LHCN-M2 (cell line): Measurements from ENCODE around the gene ZNF407. TPM values are rescaled to one million over a fixed set of nuclear protein-coding genes. Genes with fewer than 3 reads are reported as not detected.
"Not testable (repeated sequence)": the region's sequence is repeated elsewhere in the genome, so short reads cannot be mapped to it uniquely, and the experiment has no call there.

ENCODE experiments used
- DNase-seq: peaks from one replicate; pipeline ENCODE4 v3.0.0-alpha.2; 2012; ENCODE audit warnings: low read depth
- total RNA-seq: library from RNA; depleted of rRNA; stranded (reverse); fragments of >200 nt; gene quantifications from 2 replicates; pipeline ENCODE4 v1.2.3, GENCODE V29; 2014

Gene ZNF407
- total RNA-seq, 1 experiment from 2014 or later, result 9.5 TPM

DNA sequence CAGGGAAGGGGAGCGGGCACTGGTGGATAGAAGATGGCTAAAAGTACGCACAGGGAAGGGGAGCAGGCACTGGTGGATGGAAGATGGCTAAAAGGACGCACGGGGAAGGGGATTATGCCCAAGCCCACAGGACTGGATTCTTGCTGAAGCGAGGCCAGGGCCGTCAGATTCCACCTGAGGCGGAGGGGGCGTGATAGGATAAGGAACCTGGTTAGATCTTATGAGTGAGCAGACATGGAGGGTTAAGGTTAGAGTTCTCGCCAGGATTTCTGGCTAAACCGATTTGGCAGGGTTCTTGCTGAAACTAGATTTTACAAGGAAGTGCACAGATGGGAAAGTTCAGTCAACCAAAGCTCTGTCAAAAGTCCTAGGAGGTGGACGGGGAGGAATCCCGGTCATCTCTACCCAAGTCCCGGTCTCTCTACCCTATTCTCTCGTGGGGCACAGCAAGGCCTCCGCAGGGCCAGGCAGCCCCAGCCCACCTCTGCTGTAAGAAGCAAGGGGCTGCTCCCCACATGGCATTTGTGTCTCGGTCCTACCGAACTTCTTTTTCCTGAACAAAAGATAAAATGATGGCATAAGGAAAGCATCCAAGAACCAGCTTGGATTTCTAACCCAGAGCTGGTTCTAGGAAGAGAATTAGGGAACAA is 470.5 kb downstream of the ZNF407 start:
- DNase-seq, result no peak

DNA sequence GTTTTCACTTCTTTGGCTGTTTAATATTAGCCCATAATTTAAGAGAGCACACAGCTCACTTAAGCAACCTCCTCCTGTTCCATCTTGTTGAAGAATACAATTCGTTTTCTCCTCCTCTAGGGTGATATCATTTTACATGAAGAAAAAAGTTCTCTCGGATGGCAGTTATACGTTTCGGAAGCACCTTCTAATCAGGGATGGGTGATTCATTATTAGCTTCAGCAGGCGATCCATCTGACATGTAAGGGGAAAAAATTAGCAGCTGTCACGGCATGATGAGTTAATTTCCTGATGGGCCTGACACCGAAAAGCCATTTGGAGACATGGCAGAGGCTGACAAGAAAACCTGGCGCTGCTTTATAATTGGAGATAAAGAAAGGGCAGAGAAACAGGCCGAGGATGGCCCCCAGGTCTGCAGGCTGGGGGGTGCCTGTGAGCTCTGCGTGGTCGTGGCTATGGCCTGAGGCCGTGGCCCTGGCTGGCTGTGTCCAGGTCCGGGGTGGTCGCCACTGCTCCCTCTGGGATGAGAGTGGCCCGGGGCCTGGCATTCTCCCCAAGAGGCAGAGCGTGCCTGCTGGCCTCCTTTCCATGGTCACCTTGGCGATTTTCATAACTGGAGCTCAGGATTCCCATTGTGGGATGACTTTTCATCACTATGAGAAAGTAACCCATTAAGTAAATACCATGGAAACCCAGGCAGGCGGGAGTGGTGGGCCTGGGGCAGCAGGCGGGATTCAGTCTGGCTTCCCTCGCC is 471.2 kb downstream of the ZNF407 start:
- DNase-seq, result peak; percentile 5

DNA sequence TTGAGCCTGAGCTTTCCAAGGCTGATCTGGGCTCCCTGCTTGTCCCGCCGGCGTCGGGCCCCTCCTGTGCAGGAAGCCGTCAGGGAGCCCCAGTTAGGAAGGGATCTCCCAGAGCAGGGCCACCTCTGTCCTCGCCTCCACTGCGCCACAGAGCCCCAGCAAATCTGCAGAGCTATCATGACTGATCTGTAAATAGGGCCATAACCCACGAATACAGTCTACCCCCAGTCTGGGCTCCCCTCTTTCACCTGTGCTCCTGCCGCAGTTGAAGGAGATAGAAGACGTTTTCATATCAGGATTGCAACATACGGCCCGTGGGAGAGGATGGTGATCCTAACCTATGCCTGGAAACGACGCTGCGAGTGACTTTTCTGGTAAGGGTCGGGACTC is 472.6 kb downstream of the ZNF407 start:
- no peak for DNase-seq

DNA sequence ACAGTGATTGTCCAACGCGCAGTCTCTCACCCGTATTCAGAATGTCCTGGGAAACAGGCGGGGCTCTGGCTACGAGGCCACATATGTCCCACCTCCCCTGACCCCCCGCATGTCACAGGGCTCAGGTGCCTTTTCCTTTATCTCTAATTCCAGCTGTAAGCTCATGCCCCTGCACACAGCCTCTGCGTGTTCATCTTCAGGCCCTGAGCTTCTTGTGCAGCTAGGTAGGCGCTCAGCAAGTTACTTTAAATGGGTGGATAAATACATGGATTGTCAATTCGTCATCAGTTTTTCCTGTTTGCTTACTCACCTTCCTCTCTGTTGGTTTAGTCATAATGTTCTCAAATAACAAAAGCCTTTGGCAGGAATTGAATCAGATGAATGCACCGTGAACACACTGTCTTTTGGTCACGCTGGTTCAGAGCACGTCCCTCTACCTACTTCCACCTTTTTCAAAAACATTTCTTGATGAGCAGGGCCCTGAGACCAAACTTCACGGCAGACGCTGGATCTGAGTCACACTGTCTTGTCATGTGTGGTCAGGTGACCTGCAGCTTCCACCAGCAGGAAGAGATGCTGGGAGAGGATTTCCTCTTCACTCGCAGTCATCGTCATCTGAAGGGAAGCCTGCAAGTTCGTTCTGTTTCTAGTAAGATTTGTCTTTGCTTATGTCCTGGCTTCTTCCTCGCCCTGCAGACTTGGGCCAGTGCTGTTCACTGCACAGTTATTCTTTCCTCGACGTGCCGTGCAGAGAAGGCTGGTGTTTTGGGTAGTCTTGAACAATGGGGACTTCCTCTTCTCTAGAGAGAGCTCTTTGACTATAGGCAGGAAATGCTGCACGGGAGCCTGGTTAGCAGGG is 473.2 kb downstream of the ZNF407 start:
- DNase-seq, result peak; percentile 79

DNA sequence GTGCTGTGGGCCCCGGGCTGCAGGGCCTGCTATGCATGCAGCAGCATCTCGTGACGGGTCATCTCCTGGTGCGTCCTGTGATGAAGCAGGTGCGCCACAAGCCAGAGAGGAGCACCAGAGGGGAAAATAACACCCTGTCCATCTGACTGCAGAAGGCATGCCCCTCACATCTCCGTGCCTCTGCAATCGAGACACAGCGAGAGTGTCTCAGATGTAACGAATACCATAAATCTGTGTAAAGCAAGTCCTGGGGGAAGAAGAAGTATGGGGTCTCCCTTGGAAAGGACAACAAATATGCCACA is 473.8 kb downstream of the ZNF407 start:
- no peak for DNase-seq

DNA sequence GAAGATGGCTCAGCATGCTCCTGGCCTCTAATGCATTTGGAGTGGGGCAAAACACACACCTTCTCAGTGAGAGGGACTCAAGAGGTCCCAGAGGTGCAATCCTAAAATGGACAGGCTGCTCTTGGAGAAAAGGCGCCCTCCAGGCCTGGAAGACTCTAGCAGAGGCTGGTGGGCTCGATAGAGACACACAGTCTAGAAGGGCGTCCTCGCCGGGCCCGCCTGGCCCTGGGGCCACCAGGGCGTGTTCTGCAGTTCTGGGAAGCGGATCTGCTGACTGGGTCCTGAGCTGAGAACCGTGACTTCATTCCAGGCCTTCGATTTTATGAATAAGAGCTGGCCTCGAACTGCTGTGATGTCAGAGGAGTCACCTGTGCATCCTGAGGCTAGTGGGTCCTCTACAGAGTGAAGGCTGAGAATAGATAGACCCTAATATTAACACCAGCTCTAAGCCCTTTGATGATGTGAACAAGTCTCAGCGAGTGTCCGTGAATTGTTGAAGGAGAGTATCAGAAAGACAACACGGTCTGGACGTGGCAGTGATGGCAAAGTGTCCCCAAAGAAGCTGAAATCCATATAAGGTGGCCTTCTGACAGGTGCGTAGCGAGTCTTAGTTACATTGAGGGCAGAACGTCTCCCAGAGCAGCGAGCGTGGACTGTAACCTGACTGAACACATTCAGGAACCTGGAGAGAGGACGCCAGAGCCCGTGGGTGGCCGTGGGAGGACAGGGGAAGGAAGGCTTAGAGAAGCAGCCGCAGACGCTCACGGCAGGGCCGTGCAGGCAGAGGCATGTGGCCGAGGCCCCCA is 474.4 kb downstream of the ZNF407 start:
- DNase-seq, result no peak

DNA sequence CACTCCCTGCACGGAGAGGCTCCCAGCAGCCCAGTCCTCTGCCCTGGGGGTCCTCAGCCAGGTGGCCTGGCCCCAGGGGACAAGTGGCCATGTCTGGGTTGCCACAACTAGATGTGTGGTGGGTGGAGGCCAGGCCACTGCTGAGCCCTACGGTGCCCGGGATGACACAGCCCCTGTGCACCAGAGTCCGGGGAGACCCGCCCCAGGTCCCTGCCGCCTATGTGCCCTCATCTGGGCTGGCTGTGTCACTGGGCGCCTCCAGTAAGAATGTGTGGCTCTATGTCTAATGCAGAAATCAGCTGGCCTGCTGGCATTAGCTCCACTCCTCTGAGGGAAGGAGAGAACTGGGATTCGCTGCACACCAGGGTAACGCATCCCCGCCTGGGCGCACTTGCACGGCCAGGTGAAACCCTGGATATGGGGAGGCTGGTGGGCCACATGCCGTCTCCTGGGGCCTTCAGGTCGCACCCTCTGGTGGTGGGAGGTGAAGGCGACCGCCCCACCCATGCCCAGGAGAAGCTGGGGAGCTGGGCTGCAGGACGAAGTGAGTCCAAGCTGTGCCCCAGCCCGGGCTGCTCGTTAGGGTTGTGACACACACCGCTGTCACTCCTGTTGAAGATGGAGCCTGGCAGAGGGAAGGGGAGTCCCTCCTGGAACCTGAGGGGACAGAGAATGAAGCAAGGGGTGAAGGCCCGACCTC is 475.2 kb downstream of the ZNF407 start:
- DNase-seq, result no peak

DNA sequence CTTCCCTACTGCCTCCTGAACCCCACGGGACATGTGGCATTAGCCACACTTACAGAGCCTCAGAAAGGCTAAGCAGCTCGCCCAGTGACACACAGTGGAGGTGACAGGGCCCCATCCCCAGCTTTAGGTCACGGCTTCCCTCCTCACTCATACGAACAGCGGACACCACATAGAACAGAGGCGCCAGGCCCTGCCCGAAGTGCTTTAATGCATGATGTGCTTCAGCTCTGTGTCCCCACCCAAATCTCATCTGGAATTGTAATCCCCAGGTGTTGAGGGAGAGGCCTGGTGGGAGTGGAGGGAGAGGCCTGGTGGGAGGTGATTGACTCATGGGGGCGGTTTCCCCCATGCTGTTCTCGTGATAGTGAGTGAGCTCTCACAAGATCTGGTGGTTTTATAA is 476.0 kb downstream of the ZNF407 start:
- no peak for DNase-seq

DNA sequence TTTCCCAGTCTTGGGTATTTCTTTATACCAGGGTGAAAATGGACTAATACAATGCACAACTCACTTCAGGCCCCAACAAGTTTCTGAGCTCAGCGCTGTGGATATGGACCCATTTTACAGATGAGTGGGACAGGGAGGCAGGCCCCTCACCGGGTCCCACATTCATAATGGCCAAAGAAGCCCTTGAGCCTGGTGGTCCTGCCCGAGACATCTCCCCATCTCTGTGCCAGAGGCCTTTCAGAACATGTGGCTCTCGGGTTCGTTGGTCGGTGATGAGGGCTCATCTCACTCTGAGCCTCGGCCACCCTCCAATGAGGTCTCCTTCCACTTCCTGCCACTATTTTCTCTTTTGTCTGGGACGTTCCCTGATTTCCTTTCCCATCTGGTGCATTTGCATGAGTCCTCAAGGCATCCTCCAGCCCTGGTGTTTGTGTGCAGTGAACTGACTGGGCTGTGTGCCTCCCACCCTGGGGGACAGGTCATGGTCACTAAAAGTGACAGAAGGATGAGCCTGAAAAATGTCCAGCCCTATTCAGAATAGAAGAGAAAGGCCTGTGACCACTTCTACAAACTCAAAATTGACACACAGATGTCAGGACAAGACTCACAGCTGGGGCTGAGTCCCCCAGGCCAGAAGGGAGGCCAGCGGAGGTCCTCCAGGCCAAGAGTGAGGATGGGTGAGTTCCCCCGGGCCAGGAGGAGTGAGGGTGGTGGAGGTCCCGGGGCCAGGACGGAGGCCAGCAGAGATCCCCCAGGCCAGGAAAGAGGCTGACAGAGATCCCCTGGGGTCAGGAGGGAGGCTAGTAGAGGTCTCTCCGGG is 476.7 kb downstream of the ZNF407 start:
- DNase-seq, result no peak

DNA sequence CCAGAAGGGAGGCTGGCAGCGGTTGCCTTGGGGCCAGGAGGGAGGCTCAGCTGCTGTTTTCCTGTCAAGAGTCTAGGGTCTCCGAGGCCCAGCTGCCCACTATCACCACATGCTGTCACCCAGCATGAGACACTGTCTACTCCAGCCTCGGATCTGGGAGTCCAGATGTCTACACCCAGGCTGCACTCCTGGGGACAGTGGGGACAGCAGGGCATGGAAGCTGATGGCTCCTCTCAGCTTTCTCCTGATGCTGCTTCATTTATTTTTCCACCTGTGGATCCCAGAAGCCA is 477.3 kb downstream of the ZNF407 start:
- no peak for DNase-seq

DNA sequence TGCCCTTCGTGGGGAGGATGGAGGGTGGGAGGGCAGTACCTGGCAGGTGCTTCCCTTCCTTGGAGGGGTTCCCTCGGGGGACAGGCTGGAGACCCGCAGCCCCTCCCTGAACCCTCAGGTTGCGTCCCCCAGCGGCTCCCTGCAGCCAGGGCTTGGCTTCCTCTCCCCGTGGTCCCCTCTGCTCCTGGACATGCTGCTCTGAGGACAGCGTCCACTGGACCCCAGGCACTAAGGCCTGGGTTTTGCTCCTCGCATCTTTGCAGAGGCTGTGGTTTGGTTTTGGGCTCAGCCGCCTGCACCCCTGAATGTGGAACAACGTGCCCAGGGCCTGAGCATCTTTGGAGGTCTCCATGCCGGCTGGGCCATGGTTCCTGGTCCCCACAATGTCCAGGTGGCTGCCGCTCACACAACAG is 477.8 kb downstream of the ZNF407 start:
- DNase-seq, result no peak

DNA sequence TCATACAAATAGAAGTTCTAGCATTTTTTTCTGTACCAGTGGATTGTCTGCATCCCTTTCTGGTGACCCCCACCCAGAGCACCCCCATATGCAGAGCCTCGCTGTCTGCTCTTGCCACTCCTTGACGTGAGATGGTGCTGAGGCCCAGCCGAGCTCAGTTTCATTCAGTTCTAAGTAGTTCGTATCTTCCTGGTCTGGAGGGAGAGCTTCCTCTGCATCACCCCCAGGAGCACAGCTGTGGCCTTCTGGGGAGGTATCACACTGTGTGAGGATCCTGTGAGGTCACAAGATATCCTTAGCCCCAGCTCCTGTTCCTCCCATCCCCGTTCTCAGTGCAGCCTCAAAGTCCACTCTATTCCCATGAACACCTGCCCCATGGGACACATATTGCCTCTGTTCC is 478.6 kb downstream of the ZNF407 start:
- DNase-seq, result no peak

DNA sequence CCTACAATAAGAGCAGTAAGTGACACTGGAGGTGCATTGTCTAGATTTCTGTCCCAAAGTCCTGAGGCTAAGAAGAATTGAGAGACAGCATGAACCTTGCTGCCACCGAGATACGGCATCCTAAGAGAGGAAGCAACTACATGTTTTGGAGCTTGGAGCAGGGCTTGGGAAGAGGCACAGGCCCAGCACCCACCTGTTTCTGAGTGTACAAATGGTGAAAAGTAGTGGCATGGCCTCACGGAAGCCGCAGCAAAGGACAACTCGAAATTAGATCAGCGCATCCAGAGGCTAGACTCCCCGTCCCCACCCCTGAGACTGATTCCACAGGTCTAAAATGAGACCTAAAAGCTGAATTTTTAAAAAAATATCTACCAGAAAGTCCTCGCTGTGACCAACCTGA is 483.8 kb downstream of the ZNF407 start:
- no peak for DNase-seq

DNA sequence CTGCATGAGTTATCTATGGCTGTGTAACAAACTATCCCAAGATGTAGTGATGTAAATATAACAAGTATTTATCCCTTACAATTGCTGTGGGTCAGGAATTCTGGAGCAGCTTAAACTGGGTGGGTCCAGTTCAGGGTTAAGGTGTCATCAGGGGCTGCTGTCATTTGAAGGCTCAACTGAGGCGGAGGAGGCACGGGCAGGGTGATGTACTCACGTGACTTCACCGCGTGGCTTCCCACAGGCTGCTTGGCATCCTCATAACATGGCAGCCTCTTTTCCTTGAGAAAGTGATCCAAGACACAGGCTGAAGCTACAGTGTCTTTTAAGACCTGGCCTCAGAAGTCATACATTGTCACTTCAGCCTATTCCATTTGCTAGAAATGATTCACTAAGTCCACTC is 485.5 kb downstream of the ZNF407 start:
- DNase-seq, result no peak

DNA sequence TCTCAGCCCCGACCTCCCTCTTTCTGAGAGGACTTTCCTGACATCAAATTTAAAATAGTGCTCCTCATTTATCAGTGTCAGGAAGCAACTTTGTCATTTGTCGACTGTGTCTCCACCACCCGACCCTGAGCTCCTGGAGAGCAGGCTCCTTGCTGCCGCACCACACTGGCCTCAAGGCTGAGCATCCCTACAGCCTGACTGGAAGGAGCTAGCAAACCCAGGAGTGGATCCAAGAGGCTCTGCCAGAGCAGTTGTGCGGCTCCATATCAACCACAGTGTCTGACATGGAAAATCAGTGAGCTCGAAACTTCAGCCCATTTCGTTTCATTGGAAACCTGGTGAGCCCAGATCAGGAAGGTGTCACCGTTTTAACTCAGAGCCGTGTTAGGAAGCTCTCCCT is 486.1 kb downstream of the ZNF407 start:
- DNase-seq, result no peak

DNA sequence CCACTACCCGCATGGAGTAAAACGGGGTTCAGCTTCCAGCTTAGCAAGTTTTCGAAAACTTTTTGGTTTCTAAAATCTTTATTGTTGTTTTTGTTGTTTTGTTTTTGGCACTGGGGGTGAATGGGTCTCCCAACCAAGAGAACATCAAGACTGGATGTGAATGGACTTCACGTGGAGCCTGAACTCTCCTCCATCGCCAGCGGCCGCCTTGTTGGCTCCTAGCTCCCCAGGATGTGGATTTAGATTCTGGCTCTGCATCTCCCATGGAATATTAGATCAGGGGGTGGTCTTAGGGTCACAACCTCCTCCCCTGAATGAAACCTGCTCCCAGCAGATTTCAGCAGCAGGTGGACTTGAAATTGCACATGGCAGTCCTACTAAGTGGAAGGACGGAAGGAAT is 488.0 kb downstream of the ZNF407 start:
- DNase-seq, result not testable (repeated sequence)

DNA sequence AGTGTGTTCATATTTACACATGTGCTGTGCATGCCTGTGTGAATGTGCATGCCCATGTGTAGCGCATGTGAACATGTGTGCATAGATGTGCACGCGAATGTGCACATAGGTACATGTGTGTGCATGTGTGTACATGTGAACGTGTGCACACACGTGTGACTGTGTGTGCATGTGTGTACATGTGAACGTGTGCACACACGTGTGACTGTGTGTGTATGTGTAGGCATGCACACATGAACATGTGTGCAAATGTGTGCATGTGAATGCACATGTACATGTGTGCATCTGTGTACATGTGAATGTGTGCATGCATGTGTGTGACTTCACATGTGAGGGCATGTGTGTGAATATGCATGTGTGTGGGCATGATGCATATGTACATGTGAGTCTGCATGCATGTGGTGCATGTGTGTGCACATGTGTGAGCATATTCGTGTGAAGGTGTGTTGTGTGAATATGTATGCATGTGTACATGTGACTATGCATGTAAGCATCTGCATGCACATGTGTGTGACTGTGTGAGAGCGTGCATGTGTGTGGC is 488.9 kb downstream of the ZNF407 start:
- no peak for DNase-seq

DNA sequence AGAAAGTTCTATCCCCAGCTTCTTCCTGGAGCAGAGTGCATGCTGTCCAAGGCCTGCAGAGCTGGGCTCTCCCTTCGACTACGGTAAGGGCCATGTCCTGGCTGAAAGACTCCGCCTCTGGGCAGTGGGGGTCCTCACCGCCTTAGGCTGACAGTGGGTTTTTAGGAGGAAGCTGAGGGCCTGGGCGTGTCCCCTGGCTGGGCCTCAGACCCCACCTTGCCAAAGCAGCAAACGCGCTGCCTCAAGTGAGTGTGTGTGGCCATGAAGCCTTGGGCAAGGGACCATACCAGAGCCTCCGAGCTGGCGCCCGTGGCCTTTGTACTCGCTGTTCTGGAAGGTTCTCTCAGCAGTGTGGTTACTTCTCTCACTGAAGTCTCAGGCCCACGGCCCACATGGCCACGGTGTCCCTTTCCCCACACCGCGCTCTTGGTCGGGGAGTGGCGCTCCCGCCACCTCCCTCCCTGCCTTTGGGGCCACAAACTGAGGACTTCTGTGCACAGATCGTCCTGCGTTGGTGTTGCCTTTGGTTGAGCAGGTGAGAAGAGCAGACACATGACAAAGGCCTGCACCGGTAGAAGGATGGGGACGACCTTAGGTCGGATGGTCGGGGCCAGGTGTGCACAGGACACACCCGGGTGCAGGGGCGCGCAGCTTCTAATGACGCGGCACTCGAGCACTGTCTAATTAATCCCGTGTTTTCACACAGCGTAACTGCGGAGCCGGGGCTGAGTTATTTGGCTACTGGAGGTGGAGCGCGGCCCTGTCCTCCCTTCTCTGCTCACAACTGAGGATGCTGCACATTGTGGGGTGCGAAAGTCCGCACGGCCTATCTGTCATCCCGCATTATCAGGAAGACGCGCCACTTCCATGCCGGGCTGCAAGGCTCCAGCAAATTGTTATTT is 489.7 kb downstream of the ZNF407 start:
- no peak for DNase-seq

DNA sequence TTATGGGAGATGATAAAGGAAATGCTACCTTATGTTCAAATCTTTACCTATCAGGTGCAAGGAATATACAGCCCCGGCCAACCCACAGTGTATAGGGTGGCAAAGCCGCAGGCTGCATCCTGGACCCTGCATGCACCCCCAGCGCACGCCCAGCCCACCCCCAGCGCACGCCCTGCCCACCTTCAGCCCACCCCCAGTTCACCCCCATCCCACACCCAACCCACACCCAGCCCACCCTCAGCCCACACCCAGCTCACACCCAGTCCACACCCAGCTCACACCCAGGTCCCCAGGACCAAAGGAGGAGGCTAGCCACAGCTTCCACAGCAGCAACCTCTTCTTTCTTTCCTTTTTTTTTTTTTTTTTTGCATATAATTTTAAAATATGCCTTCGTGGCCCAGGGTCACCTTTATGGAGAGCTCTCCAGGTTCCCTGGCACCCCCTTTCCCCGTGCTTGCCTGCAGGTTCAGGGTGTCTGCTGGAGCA is 490.4 kb downstream of the ZNF407 start:
- DNase-seq, result no peak
